ENCODE measurements around the gene CCDC180.
"Not testable (repeated sequence)": the region's sequence is repeated elsewhere in the genome, so short reads cannot be mapped to it uniquely, and the experiment has no call there.

CCDC180 gene

DNA sequence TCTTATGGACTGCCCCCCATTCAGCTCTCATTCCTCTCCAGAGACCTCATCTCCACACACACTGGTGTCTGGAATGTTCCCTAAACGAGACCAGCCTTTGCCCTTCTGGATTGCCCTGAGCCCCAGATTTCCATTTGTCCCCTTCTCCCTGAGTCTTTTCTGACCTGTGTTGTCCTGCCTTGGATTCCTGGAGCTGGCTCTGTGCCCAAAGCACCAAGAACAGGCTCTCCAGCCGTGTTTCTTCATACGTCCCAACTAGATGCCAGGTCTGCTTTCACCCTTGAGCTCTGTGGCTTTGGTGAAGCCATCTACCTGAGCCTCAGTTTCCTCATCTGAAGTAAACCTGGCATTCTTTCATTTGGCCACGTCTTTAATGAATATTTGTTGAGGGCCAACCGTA, 6.3 kb downstream of the CCDC180 start:
- peaks cover 9% of the 10 kb centered on the region for H3K4me1 Mint-ChIP-seq
- DNase-seq (ENCODE audit: low spot score in 2 of 2) = no peak
- no peak for ATAC-seq (replicated peaks; ENCODE audit: extremely low read depth, poor library complexity, severe bottlenecking)
- no peak overlapping the region for H3K4me3 Mint-ChIP-seq
- no peaks in the 10 kb centered on the region for H3K27me3 Mint-ChIP-seq
- H3K9me3 Mint-ChIP-seq = no peaks in the 10 kb centered on the region
- peaks cover 10% of the 10 kb centered on the region for H3K36me3 Mint-ChIP-seq (ENCODE audit: insufficient read depth)
- H3K27ac Mint-ChIP-seq (ENCODE audit: low read depth) = no peak overlapping the region

DNA sequence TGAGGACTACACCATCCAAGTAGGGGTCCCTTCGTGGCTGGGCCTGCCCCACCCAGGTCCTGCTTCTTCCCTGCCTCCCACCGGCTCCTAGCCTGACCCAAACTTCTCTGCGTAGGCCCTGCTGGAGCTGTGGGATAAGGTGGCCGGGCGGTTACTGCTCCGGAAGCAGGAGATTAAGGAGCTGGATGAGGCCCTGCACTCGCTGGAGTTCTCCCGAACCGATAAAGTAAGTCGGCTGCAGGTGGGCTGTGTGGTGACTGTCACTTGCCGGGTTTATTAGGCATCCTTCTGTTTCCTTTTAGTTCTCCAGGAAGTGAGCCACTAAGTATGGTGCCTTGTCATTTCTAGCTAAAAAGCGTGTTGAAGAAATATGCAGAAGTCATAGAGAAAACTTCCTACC, 7.0 kb downstream of the CCDC180 start:
- H3K27me3 Mint-ChIP-seq = no peaks in the 10 kb centered on the region
- H3K36me3 Mint-ChIP-seq (ENCODE audit: insufficient read depth) = peaks cover 10% of the 10 kb centered on the region
- H3K4me1 Mint-ChIP-seq = peaks cover 14% of the 10 kb centered on the region
- no peak overlapping the region for H3K4me3 Mint-ChIP-seq
- no peak overlapping the region for H3K27ac Mint-ChIP-seq (ENCODE audit: low read depth)
- DNase-seq (ENCODE audit: low spot score in 2 of 2) = no peak
- H3K9me3 Mint-ChIP-seq = no peaks in the 10 kb centered on the region
- ATAC-seq (replicated peaks; ENCODE audit: extremely low read depth, poor library complexity, severe bottlenecking) = no peak

DNA sequence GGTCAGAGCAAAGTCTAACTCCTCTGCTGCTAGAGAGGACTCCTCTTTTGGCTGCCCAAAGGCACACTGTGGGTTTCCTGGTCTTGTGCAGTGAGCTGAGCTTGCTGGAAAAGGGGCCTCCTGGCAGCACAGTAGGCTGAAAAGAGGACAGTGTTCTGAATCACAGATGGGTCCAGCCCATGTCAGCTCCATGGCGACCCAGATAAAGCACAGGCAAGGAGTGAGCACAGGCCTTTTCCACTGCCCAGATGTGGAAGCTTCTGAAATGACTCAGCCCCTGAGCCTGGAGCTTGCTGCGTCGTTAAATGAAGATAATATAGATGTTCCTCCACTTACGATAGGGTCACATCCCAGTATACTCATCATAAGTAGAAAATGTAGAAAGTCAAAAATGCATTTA, 8.1 kb downstream of the CCDC180 start:
- Mint-ChIP-seq H3K27ac (ENCODE audit: low read depth) (no peak overlapping the region), H3K27me3 (no peaks in the 10 kb centered on the region), H3K36me3 (ENCODE audit: insufficient read depth) (peaks cover 6% of the 10 kb centered on the region), H3K9me3 (no peaks in the 10 kb centered on the region), H3K4me3 (no peak overlapping the region), H3K4me1 (peaks cover 16% of the 10 kb centered on the region)
- ATAC-seq (replicated peaks; ENCODE audit: extremely low read depth, poor library complexity, severe bottlenecking) (no peak), DNase-seq (ENCODE audit: low spot score in 2 of 2) (no peak)

DNA sequence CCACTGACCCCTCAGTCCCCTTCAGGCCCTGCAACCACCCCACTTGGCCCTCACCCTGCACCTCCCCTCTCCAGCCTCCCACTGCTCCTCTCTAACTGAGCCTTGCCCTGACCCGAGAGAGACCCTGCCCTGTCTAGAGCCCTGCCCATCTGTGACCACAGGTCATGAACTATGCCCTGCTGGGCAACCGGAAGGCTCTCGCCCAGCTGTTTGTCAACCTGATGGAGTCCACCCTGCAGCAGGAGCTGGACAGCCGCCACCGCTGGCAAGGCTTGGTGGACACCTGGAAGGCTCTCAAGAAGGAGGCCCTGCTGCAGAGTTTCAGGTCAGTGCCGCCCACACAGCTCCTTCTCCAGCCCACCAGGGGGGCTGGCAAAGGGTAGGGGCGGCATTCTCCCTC, 9.4 kb downstream of the CCDC180 start:
- peaks cover 16% of the 10 kb centered on the region for H3K4me1 Mint-ChIP-seq
- no peaks in the 10 kb centered on the region for H3K9me3 Mint-ChIP-seq
- no peaks in the 10 kb centered on the region for H3K27me3 Mint-ChIP-seq
- no peak overlapping the region for H3K27ac Mint-ChIP-seq (ENCODE audit: low read depth)
- DNase-seq (ENCODE audit: low spot score in 2 of 2) (no peak), ATAC-seq (replicated peaks; ENCODE audit: extremely low read depth, poor library complexity, severe bottlenecking) (no peak)
- no peak overlapping the region for H3K4me3 Mint-ChIP-seq
- H3K36me3 Mint-ChIP-seq (ENCODE audit: insufficient read depth) = peaks cover 5% of the 10 kb centered on the region

DNA sequence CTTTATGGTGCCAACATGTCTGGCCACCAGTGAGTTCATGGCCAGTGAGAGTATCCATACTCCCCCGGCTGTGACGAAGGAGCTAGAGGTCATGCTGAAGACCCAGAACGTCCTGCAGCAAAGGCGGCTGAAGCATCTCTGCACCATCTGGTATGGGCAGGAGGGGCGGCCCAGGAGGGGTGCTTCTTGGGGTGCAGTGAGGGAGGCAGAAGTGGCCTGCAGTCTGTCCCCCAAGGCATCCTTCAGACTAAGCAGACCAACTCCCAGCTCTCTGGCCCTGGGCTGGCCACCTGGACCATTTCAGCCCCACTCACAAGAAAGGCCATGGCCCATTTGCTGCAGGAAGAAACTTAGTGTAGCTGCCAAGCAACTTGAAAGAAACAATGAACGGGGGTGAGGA, 11.0 kb downstream of the CCDC180 start:
- H3K4me3 Mint-ChIP-seq = no peak overlapping the region

DNA sequence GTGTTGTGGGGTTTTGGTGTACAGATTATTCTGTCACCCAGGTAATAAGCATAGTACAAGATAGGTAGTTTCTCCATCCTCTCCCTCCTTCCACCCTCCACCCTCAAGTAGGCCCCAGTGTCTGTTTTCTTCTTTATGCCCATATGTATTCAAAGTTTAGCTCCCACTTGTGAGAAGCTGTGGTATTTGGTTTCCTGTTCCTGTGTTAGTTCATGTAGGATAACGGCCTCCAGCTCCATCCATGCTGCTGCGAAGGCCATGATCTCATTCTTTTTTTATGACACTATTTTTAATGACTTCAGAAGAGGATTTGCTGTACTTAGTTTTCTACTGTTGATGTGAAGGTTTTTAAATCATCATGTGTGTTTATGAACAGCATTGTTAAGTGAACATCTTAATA, 11.9 kb downstream of the CCDC180 start:
- H3K36me3 Mint-ChIP-seq (ENCODE audit: insufficient read depth) = peaks cover 1% of the 10 kb centered on the region
- H3K4me3 Mint-ChIP-seq = no peak overlapping the region
- no peaks in the 10 kb centered on the region for H3K9me3 Mint-ChIP-seq
- DNase-seq (ENCODE audit: low spot score in 2 of 2) (no peak), ATAC-seq (replicated peaks; ENCODE audit: extremely low read depth, poor library complexity, severe bottlenecking) (no peak)
- no peaks in the 10 kb centered on the region for H3K27me3 Mint-ChIP-seq
- peaks cover 16% of the 10 kb centered on the region for H3K4me1 Mint-ChIP-seq
- no peak overlapping the region for H3K27ac Mint-ChIP-seq (ENCODE audit: low read depth)

More for the DNA sequence above, 11.0 kb downstream of the CCDC180 start:
- DNase-seq (ENCODE audit: low spot score in 2 of 2) (no peak), ATAC-seq (replicated peaks; ENCODE audit: extremely low read depth, poor library complexity, severe bottlenecking) (no peak)
- Mint-ChIP-seq H3K27ac (ENCODE audit: low read depth) (no peak overlapping the region), H3K36me3 (ENCODE audit: insufficient read depth) (peaks cover 1% of the 10 kb centered on the region), H3K4me1 (peaks cover 16% of the 10 kb centered on the region), H3K27me3 (no peaks in the 10 kb centered on the region), H3K9me3 (no peaks in the 10 kb centered on the region)

DNA sequence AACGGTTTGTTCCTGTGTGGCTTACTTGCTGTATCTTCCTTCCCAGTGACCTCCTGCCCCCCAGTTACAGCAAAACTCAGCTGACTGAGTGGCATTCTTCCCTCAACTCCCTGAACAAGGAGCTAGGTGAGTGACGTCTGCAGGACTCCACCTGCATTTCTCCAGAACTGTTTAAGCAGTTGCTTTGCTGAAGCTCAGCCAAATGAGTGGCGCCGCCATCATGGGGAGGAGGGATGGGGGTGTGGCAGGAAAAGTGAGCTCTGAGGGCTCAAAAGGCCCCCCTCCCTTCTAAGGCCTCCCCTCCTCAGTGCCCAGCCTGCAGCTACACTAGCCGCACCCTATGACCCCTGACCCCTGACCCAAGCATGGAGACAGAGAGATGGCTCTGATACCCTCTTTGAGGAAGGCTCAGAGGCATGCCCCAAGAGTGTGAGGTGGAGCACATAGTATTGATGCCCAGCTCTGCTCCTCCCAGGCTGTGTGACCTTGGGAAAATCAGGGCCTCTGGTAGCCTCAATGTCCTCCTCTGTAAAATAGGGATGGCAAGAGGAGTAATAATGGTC, 12.7 kb downstream of the CCDC180 start:
- no peak for ATAC-seq (replicated peaks; ENCODE audit: extremely low read depth, poor library complexity, severe bottlenecking)
- H3K4me3 Mint-ChIP-seq = no peak overlapping the region
- H3K36me3 Mint-ChIP-seq (ENCODE audit: insufficient read depth) = peaks cover 2% of the 10 kb centered on the region
- H3K9me3 Mint-ChIP-seq = no peaks in the 10 kb centered on the region
- no peak overlapping the region for H3K27ac Mint-ChIP-seq (ENCODE audit: low read depth)
- no peak for DNase-seq (ENCODE audit: low spot score in 2 of 2)
- H3K27me3 Mint-ChIP-seq = no peaks in the 10 kb centered on the region
- peaks cover 15% of the 10 kb centered on the region for H3K4me1 Mint-ChIP-seq

DNA sequence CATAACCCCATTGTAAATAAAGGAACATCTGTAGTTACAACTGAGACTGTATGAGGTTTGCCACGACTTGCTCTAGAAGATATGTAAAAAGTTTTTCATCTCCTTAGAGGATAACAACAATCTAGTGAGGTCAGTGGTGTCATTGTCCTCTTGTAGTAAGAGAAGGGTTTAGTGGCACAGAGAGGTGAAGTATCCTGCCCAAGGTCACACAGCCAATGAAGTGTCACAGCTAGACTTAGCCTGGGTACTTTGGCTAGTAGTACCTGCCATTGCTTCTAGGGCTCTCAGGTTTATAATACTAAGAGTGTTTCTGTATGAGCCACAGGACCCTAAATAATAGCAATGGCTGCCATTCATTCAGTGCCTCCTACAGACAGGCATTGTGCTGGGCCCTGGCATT, 13.8 kb downstream of the CCDC180 start:
- H3K4me3 Mint-ChIP-seq = no peak overlapping the region
- no peaks in the 10 kb centered on the region for H3K27me3 Mint-ChIP-seq
- H3K27ac Mint-ChIP-seq (ENCODE audit: low read depth) = no peak overlapping the region
- H3K36me3 Mint-ChIP-seq (ENCODE audit: insufficient read depth) = peaks cover 4% of the 10 kb centered on the region
- ATAC-seq (replicated peaks; ENCODE audit: extremely low read depth, poor library complexity, severe bottlenecking) (no peak), DNase-seq (ENCODE audit: low spot score in 2 of 2) (no peak)
- H3K4me1 Mint-ChIP-seq = peaks cover 11% of the 10 kb centered on the region
- no peaks in the 10 kb centered on the region for H3K9me3 Mint-ChIP-seq

DNA sequence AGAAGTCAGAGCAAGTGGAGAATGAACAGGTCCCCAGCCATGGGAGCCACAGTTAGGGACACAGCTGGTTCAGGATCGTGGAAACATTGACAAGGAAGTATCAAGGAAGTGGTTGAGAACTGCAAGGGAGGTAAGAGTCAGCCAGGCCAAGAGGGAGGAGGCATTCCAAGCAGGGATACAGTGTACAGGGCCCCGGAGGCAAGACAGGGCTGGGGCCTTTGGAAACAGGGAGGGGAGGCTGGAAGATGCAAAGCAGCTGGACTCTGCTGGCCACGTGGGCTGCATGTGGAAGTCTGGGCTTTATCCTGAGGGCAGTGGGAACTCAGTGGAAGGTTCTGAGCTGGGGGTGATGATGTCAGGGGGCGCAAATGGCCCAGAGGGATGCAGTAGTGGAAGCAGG, 14.2 kb downstream of the CCDC180 start:
- Mint-ChIP-seq H3K9me3 (no peaks in the 10 kb centered on the region), H3K27ac (ENCODE audit: low read depth) (no peak overlapping the region), H3K4me1 (peaks cover 11% of the 10 kb centered on the region), H3K4me3 (no peak overlapping the region), H3K36me3 (ENCODE audit: insufficient read depth) (peaks cover 4% of the 10 kb centered on the region), H3K27me3 (no peaks in the 10 kb centered on the region)
- no peak for ATAC-seq (replicated peaks; ENCODE audit: extremely low read depth, poor library complexity, severe bottlenecking)
- DNase-seq (ENCODE audit: low spot score in 2 of 2) = no peak

DNA sequence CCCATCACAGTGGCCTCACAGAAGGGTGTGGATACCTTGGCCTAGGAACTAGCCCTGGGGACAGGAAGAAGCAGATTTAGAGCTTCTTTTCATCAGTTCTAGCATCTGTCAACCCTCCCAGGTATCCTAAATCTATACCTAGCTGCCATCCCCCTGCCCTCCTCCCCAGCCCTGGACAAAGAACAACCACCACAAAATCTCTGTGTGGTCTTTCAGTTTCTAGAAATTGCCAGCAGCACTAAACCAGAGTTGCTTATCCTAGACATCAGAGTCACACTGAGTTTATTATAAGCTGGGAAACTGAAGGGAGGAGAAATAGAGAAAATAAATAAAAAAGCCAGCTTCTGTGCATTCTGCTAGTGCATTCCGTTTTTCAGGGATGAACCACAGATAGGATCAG, 14.6 kb downstream of the CCDC180 start:
- Mint-ChIP-seq H3K4me1 (peaks cover 11% of the 10 kb centered on the region), H3K27ac (ENCODE audit: low read depth) (no peak overlapping the region), H3K27me3 (no peaks in the 10 kb centered on the region), H3K9me3 (no peaks in the 10 kb centered on the region), H3K36me3 (ENCODE audit: insufficient read depth) (peaks cover 7% of the 10 kb centered on the region), H3K4me3 (no peak overlapping the region)
- no peak for DNase-seq (ENCODE audit: low spot score in 2 of 2)
- ATAC-seq (replicated peaks; ENCODE audit: extremely low read depth, poor library complexity, severe bottlenecking) = no peak

DNA sequence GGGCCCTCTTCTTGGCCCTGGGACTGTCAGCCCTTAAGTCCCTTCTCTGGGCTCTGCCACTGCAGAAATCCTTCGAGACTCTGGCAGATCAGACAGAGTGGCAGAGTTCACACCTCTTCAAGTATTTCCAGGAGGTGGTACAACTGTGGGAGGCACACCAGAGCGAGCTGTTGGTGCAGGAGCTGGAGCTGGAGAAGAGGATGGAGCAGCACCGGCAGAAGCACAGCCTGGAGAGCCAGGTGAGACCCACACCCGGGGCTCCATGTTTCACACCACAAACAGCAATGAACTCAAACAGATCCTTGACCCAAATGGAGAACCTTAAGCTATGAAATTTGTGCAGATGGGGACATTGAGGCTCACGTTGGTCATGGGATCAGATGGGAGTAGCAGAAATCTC, 17.5 kb downstream of the CCDC180 start:
- H3K36me3 Mint-ChIP-seq (ENCODE audit: insufficient read depth) = peaks cover 9% of the 10 kb centered on the region
- no peak overlapping the region for H3K27ac Mint-ChIP-seq (ENCODE audit: low read depth)
- H3K4me3 Mint-ChIP-seq = no peak overlapping the region
- ATAC-seq (replicated peaks; ENCODE audit: extremely low read depth, poor library complexity, severe bottlenecking) (no peak), DNase-seq (ENCODE audit: low spot score in 2 of 2) (no peak)
- no peaks in the 10 kb centered on the region for H3K4me1 Mint-ChIP-seq
- H3K9me3 Mint-ChIP-seq = no peaks in the 10 kb centered on the region
- no peaks in the 10 kb centered on the region for H3K27me3 Mint-ChIP-seq

DNA sequence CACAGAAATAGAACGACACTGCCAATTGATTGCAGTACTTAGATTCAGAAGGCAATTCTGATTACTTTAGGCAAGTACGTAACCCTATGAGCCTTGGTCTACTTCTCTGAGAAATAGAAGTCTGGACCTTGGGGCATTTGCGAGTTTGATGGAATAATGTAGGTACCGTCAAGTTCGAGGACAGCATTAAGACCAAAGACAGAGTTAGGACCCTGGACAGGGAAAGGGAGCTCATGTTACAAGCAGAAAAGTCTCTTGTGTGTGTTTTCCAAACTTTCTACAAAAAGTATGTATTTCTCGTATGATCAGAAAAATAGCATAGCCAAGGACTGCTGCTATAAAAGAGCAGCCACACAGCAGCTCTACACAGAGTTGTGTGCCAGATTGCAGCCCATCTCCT, 20.1 kb downstream of the CCDC180 start:
- no peak for DNase-seq (ENCODE audit: low spot score in 2 of 2)
- Mint-ChIP-seq H3K4me1 (peaks cover 14% of the 10 kb centered on the region), H3K9me3 (no peaks in the 10 kb centered on the region), H3K4me3 (no peak overlapping the region), H3K27me3 (no peaks in the 10 kb centered on the region), H3K27ac (ENCODE audit: low read depth) (no peak overlapping the region), H3K36me3 (ENCODE audit: insufficient read depth) (peaks cover 10% of the 10 kb centered on the region)
- no peak for ATAC-seq (replicated peaks; ENCODE audit: extremely low read depth, poor library complexity, severe bottlenecking)

DNA sequence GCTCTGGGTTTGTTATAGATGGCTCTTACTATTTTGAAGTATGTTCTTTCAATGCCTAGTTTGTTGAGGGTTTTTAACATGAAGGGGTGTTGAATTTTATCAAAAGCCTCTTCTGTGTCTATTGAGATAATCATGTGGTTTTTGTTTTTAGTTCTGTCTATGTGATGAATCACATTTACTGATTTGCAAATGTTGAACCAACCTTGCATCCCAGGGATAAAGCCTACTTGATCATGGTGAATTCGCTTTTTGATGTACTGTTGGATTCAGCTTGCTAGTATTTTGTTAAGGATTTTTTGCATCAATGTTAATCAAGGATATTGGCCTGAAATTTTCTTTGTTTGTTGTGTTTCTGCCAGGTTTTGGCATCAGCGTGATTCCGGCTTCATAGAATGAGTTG, 25.5 kb downstream of the CCDC180 start:
- Mint-ChIP-seq H3K9me3 (no peaks in the 10 kb centered on the region), H3K27ac (ENCODE audit: low read depth) (peak overlapping the region; percentile 26), H3K4me1 (peaks cover 19% of the 10 kb centered on the region), H3K4me3 (no peak overlapping the region), H3K27me3 (no peaks in the 10 kb centered on the region), H3K36me3 (ENCODE audit: insufficient read depth) (peaks cover 3% of the 10 kb centered on the region)
- no peak for DNase-seq (ENCODE audit: low spot score in 2 of 2)
- ATAC-seq (replicated peaks; ENCODE audit: extremely low read depth, poor library complexity, severe bottlenecking) = no peak

DNA sequence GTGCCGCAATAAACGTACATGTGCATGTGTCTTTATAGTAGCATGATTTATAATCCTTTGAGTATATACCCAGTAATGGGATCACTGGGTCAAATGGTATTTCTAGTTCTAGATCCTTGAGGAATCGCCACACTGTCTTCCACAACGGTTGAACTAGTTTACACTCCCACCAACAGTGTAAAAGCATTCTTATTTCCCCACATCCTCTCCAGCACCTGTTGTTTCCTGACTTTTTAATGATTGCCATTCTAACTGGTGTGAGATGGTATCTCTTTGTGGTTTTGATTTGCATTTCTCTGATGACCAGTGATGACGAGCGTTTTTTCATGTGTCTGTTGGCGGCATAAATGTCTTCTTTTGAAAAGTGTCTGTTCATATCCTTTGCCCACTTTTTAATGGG, 28.2 kb downstream of the CCDC180 start:
- not testable (repeated sequence) for H3K4me3 Mint-ChIP-seq; H3K27me3 Mint-ChIP-seq; H3K27ac Mint-ChIP-seq (ENCODE audit: low read depth); H3K36me3 Mint-ChIP-seq (ENCODE audit: insufficient read depth); H3K9me3 Mint-ChIP-seq; ATAC-seq (replicated peaks; ENCODE audit: extremely low read depth, poor library complexity, severe bottlenecking); DNase-seq (ENCODE audit: low spot score in 2 of 2)
- H3K4me1 Mint-ChIP-seq = peaks cover 24% of the 10 kb centered on the region

Data from central memory CD8-positive, alpha-beta T cell (primary cell).